WTC11 (cell line): ENCODE results near the gene GSDMA. TPM values are rescaled to one million over a fixed set of nuclear protein-coding genes. Genes with fewer than 3 reads are reported as not detected.

Experiments used
- ATAC-seq: fragments of 200-7000 bp; cut with Tn5 transposase; 2 replicates; pipeline ENCODE4 v1.10.0; 2021; ENCODE audit warnings: mild to moderate bottlenecking, moderate library complexity
- CTCF ChIA-PET: fragments of 300-600 bp; sonication (Branson Sonifier 250); formaldehyde crosslinking; loops from one replicate; lab custom pipeline; 2021; ENCODE audit warnings: antibody characterized with exemption; lab: Charles Lee
- POLR2A ChIA-PET: fragments of 350-600 bp; sonication (Branson Sonifier 250); formaldehyde crosslinking; loops from one replicate; lab custom pipeline; 2021; ENCODE audit warnings: antibody characterized with exemption; lab: Charles Lee
- DNase-seq: peaks from one replicate; pipeline ENCODE4 v3.0.0; 2021; ENCODE audit warnings: low spot score
- H3K27ac Mint-ChIP-seq: 2 replicates; pipeline ENCODE4 v1.8.0; 2021; ENCODE audit warnings: mixed read lengths
- H3K27me3 Mint-ChIP-seq: 2 replicates; pipeline ENCODE4 v1.8.0; 2021; ENCODE audit warnings: low read depth, mild to moderate bottlenecking, moderate library complexity, mixed read lengths
- H3K36me3 Mint-ChIP-seq: 2 replicates; pipeline ENCODE4 v1.8.0; 2021; ENCODE audit warnings: mixed read lengths
- H3K4me1 Mint-ChIP-seq: 2 replicates; pipeline ENCODE4 v1.8.0; 2022; ENCODE audit warnings: mixed read lengths
- H3K4me3 Mint-ChIP-seq: 2 replicates; pipeline ENCODE4 v1.8.0; 2021; ENCODE audit warnings: mild to moderate bottlenecking, moderate library complexity, mixed read lengths
- H3K9me3 Mint-ChIP-seq: 2 replicates; pipeline ENCODE4 v1.8.0; 2021; ENCODE audit warnings: mixed read lengths
- ATF2 ChIP-seq: sonication (generic); formaldehyde crosslinking; IDR thresholded peaks from 2 replicates; pipeline ENCODE4 v1.8.1; 2022; ENCODE audit warnings: low read depth, missing genetic modification reagents, borderline replicate concordance
- ATF6 ChIP-seq: sonication (generic); formaldehyde crosslinking; IDR thresholded peaks from 2 replicates; pipeline ENCODE4 v1.8.1; 2023; ENCODE audit warnings: mild to moderate bottlenecking, missing genetic modification reagents
- CTCF ChIP-seq: fragments of 200-600 bp; IDR thresholded peaks from 2 replicates; pipeline ENCODE4 v1.8.0; 2022; ENCODE audit warnings: antibody characterized with exemption
- E2F1 ChIP-seq: sonication (generic); formaldehyde crosslinking; IDR thresholded peaks from 2 replicates; pipeline ENCODE4 v1.8.0; 2022; ENCODE audit warnings: mild to moderate bottlenecking, missing genetic modification reagents
- HMGA2 ChIP-seq: fragments of 250-450 bp; sonication (Bioruptor Pico); IDR thresholded peaks from 2 replicates; pipeline ENCODE4 v1.4.0; 2021; ENCODE audit warnings: mild to moderate bottlenecking, moderate library complexity
- MLX ChIP-seq: sonication (generic); formaldehyde crosslinking; IDR thresholded peaks from 2 replicates; pipeline ENCODE4 v1.8.1; 2023; ENCODE audit warnings: mild to moderate bottlenecking, missing genetic modification reagents, moderate library complexity
- RELA ChIP-seq: sonication (generic); formaldehyde crosslinking; IDR thresholded peaks from 2 replicates; pipeline ENCODE4 v1.8.1; 2022; ENCODE audit warnings: missing genetic modification reagents, mild to moderate bottlenecking, borderline replicate concordance
- TCF7 ChIP-seq: sonication (generic); formaldehyde crosslinking; IDR thresholded peaks from 2 replicates; pipeline ENCODE4 v1.8.0; 2022; ENCODE audit warnings: mild to moderate bottlenecking, low read depth, missing genetic modification reagents, moderate library complexity
- TP53 ChIP-seq: sonication (generic); formaldehyde crosslinking; IDR thresholded peaks from 2 replicates; pipeline ENCODE4 v1.8.1; 2023; ENCODE audit warnings: mild to moderate bottlenecking, missing genetic modification reagents
- ZNF219 ChIP-seq: sonication (generic); formaldehyde crosslinking; IDR thresholded peaks from 2 replicates; pipeline ENCODE4 v1.8.0; 2023; ENCODE audit warnings: missing genetic modification reagents, mild to moderate bottlenecking, borderline replicate concordance
- ZNF281 ChIP-seq: sonication (generic); formaldehyde crosslinking; IDR thresholded peaks from 2 replicates; pipeline ENCODE4 v1.8.0; 2023; ENCODE audit warnings: mild to moderate bottlenecking, missing genetic modification reagents
- ZNF512 ChIP-seq: sonication (generic); formaldehyde crosslinking; IDR thresholded peaks from 2 replicates; pipeline ENCODE4 v1.8.1; 2022; ENCODE audit warnings: missing genetic modification reagents, borderline replicate concordance
- total RNA-seq: library from RNA; stranded (reverse); gene quantifications from 3 replicates; pipeline ENCODE4 v1.2.3, GENCODE V29; 2021

Gene GSDMA
- total RNA-seq, 1 experiment from 2014 or later, result not detected

- TF ChIP-seq ZNF281 (CRISPR knock-in tag) (no peak), CTCF (no peak), HMGA2 (CRISPR knock-in tag) (no peak), TP53 (CRISPR knock-in tag) (no peak), RELA (no peak), ATF2 (CRISPR knock-in tag) (no peak), E2F1 (CRISPR knock-in tag) (no peak), ATF6 (CRISPR knock-in tag) (no peak), MLX (CRISPR knock-in tag) (no peak)
- TF ChIP-seq, all 79 proteins: peak for 0
These were observed 1.0 kb downstream of the GSDMA start (continued) for GRCh38 chr17:39963829-39964228.

GRCh38 chr17:39965017-39965699 is 2.4 kb downstream of the GSDMA start:
- no peak for ATAC-seq
- POLR2A ChIA-PET, result no interaction called here
- no peak for DNase-seq
- Mint-ChIP-seq H3K27me3 (peaks cover 7% of the 10 kb centered on the region; the same call in 1 of the 2 replicates), H3K9me3 (no peaks in the 10 kb centered on the region), H3K4me1 (peaks cover 4% of the 10 kb centered on the region; the same call in 1 of the 2 replicates), H3K4me3 (no peak overlapping the region), H3K27ac (no peak overlapping the region), H3K36me3 (no peaks in the 10 kb centered on the region)
- CTCF ChIA-PET, result interaction anchor here (0.6 to 2.3 kb wide), 4 partner anchors 10 to 237 kb away, joined by 3 to 6 read pairs (median 4); partner anchors contain the start of gene PSMD3
- TF ChIP-seq TCF7 (CRISPR knock-in tag) (no peak), ZNF219 (no peak), ZNF512 (CRISPR knock-in tag) (0 out of 2 replicates have a peak, but pooled peaks have one; percentile 69)
